HepG2 (cell line): Measurements from ENCODE around the gene CARMIL1.

Experiments
- FOXP1 ChIP-seq, 2 experiments: fragments of 450-650 bp in 1 of 2; IDR thresholded peaks; 2 replicates each; pipeline ENCODE4 v1.6.1; 2017 to 2018; ENCODE audit warnings: antibody characterized with exemption in 1 of 2
- FUBP1 ChIP-seq: sonication (generic); formaldehyde crosslinking; IDR thresholded peaks from 2 replicates; pipeline ENCODE4 v1.5.1; 2020; ENCODE audit warnings: missing genetic modification reagents, mild to moderate bottlenecking, borderline replicate concordance
- HNF4A ChIP-seq: sonication (generic); formaldehyde crosslinking; IDR thresholded peaks from 2 replicates; pipeline ENCODE4 v1.4.0; 2020; ENCODE audit warnings: missing genetic modification reagents
- MED1 ChIP-seq: sonication (generic); formaldehyde crosslinking; IDR thresholded peaks from 2 replicates; pipeline ENCODE4 v1.4.0; 2020; ENCODE audit warnings: missing genetic modification reagents
- MIXL1 ChIP-seq: IDR thresholded peaks from 2 replicates; pipeline ENCODE4 v1.6.1; 2016
- MYC ChIP-seq: sonication (generic); formaldehyde crosslinking; IDR thresholded peaks from 2 replicates; pipeline ENCODE4 v1.9.0; 2021; ENCODE audit warnings: missing genetic modification reagents, borderline replicate concordance
- ZBTB10 ChIP-seq: sonication (generic); formaldehyde crosslinking; IDR thresholded peaks from 2 replicates; pipeline ENCODE4 v1.4.0; 2020; ENCODE audit warnings: missing genetic modification reagents, borderline replicate concordance
- ZNF337 ChIP-seq: sonication (generic); formaldehyde crosslinking; IDR thresholded peaks from 2 replicates; pipeline ENCODE4 v1.5.1; 2020; ENCODE audit warnings: missing genetic modification reagents, low read depth, mild to moderate bottlenecking, borderline replicate concordance
- ZNF431 ChIP-seq: sonication (generic); formaldehyde crosslinking; IDR thresholded peaks from 2 replicates; pipeline ENCODE4 v1.9.0; 2022; ENCODE audit warnings: missing genetic modification reagents, low read depth, mild to moderate bottlenecking, borderline replicate concordance
- ZNF547 ChIP-seq: sonication (generic); formaldehyde crosslinking; IDR thresholded peaks from 2 replicates; pipeline ENCODE4 v1.5.1; 2020; ENCODE audit warnings: mild to moderate bottlenecking, missing genetic modification reagents
- ZNF619 ChIP-seq: sonication (generic); formaldehyde crosslinking; IDR thresholded peaks from 2 replicates; pipeline ENCODE4 v1.4.0; 2020; ENCODE audit warnings: mild to moderate bottlenecking, missing genetic modification reagents
- ZNF850 ChIP-seq: sonication (generic); formaldehyde crosslinking; conservative IDR thresholded peaks from 2 replicates; pipeline ENCODE4 v1.9.0; 2021; ENCODE audit warnings: mild to moderate bottlenecking, missing genetic modification reagents

DNA sequence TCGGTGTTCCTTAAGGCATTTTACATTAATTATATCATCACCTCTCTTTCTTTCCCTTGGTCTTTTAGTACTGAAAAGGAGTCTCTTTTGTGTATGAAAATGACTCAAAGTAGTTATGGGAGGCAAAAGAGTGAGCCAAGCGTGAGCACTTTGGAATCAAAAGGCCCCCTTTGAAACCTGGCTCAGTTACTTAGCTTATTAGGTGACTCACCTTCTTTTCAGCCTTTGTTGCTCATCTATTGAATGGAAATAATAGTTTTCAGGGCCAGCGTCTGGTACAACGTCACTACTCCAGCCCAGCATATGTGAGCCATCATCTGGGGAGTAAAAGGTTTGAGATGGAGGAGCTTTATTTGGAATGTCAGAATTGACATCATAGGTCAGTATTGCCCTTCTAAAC lies 225.5 kb downstream of the CARMIL1 start:
- TF ChIP-seq ZNF337 (no peak), MYC (CRISPR knock-in tag) (no peak), MED1 (no peak), FUBP1 (no peak), ZBTB10 (CRISPR knock-in tag) (no peak), ZNF850 (no peak), FOXP1 (IDR thresholded peaks at IDR 0.05) (no peak), FOXP1 (CRISPR knock-in tag; IDR thresholded peaks at IDR 0.05) (no peak), MIXL1 (CRISPR knock-in tag) (no peak), ZNF619 (CRISPR knock-in tag) (no peak), ZNF547 (CRISPR knock-in tag) (no peak), HNF4A (CRISPR knock-in tag) (no peak), ZNF431 (CRISPR knock-in tag) (no peak)
